Neuronal stem cell (in vitro differentiated cells): ENCODE data around the gene PHLPP2.

ENCODE experiments used
- DNase-seq: peaks from one replicate; pipeline ENCODE4 v3.0.0-alpha.2; 2013; ENCODE audit warnings: low spot score
- H2AFZ ChIP-seq: one replicate; pipeline ENCODE4 v1.6.1; 2013; ENCODE audit warnings: mild to moderate bottlenecking, low read length, inconsistent platforms
- H2AK5ac ChIP-seq: 2 replicates; pipeline ENCODE4 v1.6.1; 2013; ENCODE audit warnings: low read depth, mild to moderate bottlenecking, inconsistent platforms, low read length, moderate library complexity, mixed read lengths
- H2BK120ac ChIP-seq: 2 replicates; pipeline ENCODE4 v1.6.1; 2013; ENCODE audit warnings: low read depth, mild to moderate bottlenecking, inconsistent platforms, low read length, moderate library complexity, mixed read lengths
- H2BK12ac ChIP-seq: one replicate; pipeline ENCODE4 v1.6.1; 2013; ENCODE audit warnings: low read length, inconsistent platforms
- H2BK15ac ChIP-seq: 2 replicates; pipeline ENCODE4 v1.6.1; 2013; ENCODE audit warnings: mild to moderate bottlenecking, low read length, inconsistent platforms, mixed read lengths
- H2BK5ac ChIP-seq: one replicate; pipeline ENCODE4 v1.6.1; 2013; ENCODE audit warnings: inconsistent platforms, mild to moderate bottlenecking, low read length, moderate library complexity
- H3K14ac ChIP-seq: one replicate; pipeline ENCODE4 v1.6.1; 2013; ENCODE audit warnings: low read length, inconsistent platforms
- H3K18ac ChIP-seq: 2 replicates; pipeline ENCODE4 v1.6.1; 2013; ENCODE audit warnings: low read length, inconsistent platforms
- H3K23ac ChIP-seq: 2 replicates; pipeline ENCODE4 v1.6.1; 2013; ENCODE audit warnings: low read depth, mild to moderate bottlenecking, mixed read lengths, low read length, inconsistent platforms; ENCODE audit not compliant: poor library complexity
- H3K27ac ChIP-seq: replicated peaks from 3 replicates; pipeline ENCODE4 v1.5.1; 2013; ENCODE audit warnings: low read length, inconsistent platforms
- H3K27me3 ChIP-seq, 3 experiments: 2 replicates each; pipeline ENCODE4 v1.6.1; 2013; ENCODE audit warnings: low read length in 3 of 3, mild to moderate bottlenecking in 2 of 3, inconsistent platforms in 1 of 3, low read depth in 1 of 3, mixed read lengths in 1 of 3, moderate library complexity in 1 of 3; ENCODE audit not compliant: control insufficient read depth in 3 of 3, insufficient read depth in 3 of 3
- H3K36me3 ChIP-seq, 2 donors: replicated peaks in 1 of 2; 2 replicates each; pipeline ENCODE4 v1.6.1; 2013; ENCODE audit warnings: low read length in 2 of 2; ENCODE audit not compliant: control insufficient read depth in 2 of 2, insufficient read depth in 2 of 2
- H3K4ac ChIP-seq: 2 replicates; pipeline ENCODE4 v1.6.1; 2013; ENCODE audit warnings: inconsistent platforms, mild to moderate bottlenecking, low read length, moderate library complexity
- H3K4me1 ChIP-seq, 2 donors: 1 replicate in 1 of 2; 2 replicates in 1 of 2; pipeline ENCODE4 v1.6.1; 2013; ENCODE audit warnings: low read length in 2 of 2, low read depth in 1 of 2; ENCODE audit not compliant: control insufficient read depth in 2 of 2, insufficient read depth in 1 of 2
- H3K4me2 ChIP-seq: one replicate; pipeline ENCODE4 v1.6.1; 2013; ENCODE audit warnings: mild to moderate bottlenecking, low read length, inconsistent platforms; ENCODE audit not compliant: insufficient read depth, poor library complexity, severe bottlenecking
- H3K4me3 ChIP-seq, 2 donors: 2 replicates each; pipeline ENCODE4 v1.5.1; 2013; ENCODE audit warnings: low read length in 2 of 2, mild to moderate bottlenecking in 2 of 2, inconsistent platforms in 1 of 2, moderate library complexity in 1 of 2
- H3K79me1 ChIP-seq: one replicate; pipeline ENCODE4 v1.6.1; 2013; ENCODE audit warnings: low read depth, mild to moderate bottlenecking, inconsistent platforms, low read length, moderate library complexity
- H3K9ac ChIP-seq: one replicate; pipeline ENCODE4 v1.6.1; 2013; ENCODE audit warnings: mild to moderate bottlenecking, low read depth, low read length, inconsistent platforms; ENCODE audit not compliant: poor library complexity
- H3K9me3 ChIP-seq, 2 donors: replicated peaks in 1 of 2; 2 replicates each; pipeline versions ENCODE3 to v1.6.1; 2013; ENCODE audit warnings: low read length in 2 of 2, mild to moderate bottlenecking in 2 of 2, inconsistent platforms in 1 of 2, low read depth in 1 of 2, mixed read lengths in 1 of 2, moderate library complexity in 1 of 2; ENCODE audit not compliant: control insufficient read depth in 2 of 2, insufficient read depth in 1 of 2
- H4K8ac ChIP-seq: one replicate; pipeline ENCODE4 v1.6.1; 2013; ENCODE audit warnings: low read depth, mild to moderate bottlenecking, inconsistent platforms, low read length, moderate library complexity
- H4K91ac ChIP-seq: one replicate; pipeline ENCODE4 v1.6.1; 2013; ENCODE audit warnings: low read length, low read depth, mild to moderate bottlenecking, inconsistent platforms; ENCODE audit not compliant: poor library complexity
- WGBS, 2 donors: extraction: QIAGEN DNeasy Blood & Tissue Kit; methylation state at CpG; one replicate each; pipeline ENCODE4 v1.1.7; 2013; ENCODE audit warnings: missing lambda C conversion rate in 2 of 2, mixed read lengths in 1 of 2; ENCODE audit not compliant: insufficient read length in 2 of 2, insufficient replicate concordance in 1 of 2; ENCODE audit errors: extremely low coverage in 2 of 2; 5-methylcytosine and 5-hydroxymethylcytosine counted together

PHLPP2 gene

GRCh38 chr16:71669926-71670536 lies 54.5 kb downstream of the PHLPP2 start:
- H2BK5ac ChIP-seq, result no peak overlapping the region
- no peak overlapping the region for H3K9ac ChIP-seq
- H3K23ac ChIP-seq, result no peak overlapping the region
- H3K27me3 ChIP-seq, result no peaks in the 10 kb centered on the region
- H3K27ac ChIP-seq, result no peak overlapping the region
- WGBS, 2 donors, result no CpG with 5 or more reads among the region's 6 CpGs
- H2BK15ac ChIP-seq, result no peak overlapping the region
- no peak overlapping the region for H2AFZ ChIP-seq
- H3K4ac ChIP-seq, result no peak overlapping the region
- no peak overlapping the region for H2AK5ac ChIP-seq
- no peaks in the 10 kb centered on the region for H3K4me1 ChIP-seq
- H3K36me3 ChIP-seq, result peaks cover 15 to 94% of the 10 kb centered on the region in 2 donors
- no peak overlapping the region for H3K4me3 ChIP-seq
- H3K18ac ChIP-seq, result no peak overlapping the region
- H3K4me2 ChIP-seq, result no peak overlapping the region
- no peaks in the 10 kb centered on the region for H3K9me3 ChIP-seq
- no peak overlapping the region for H4K8ac ChIP-seq
- H4K91ac ChIP-seq, result no peak overlapping the region
- no peak for DNase-seq
- H2BK12ac ChIP-seq, result no peak overlapping the region
- H3K14ac ChIP-seq, result no peak overlapping the region
- no peaks in the 10 kb centered on the region for H3K79me1 ChIP-seq
- no peak overlapping the region for H2BK120ac ChIP-seq

GRCh38 chr16:71666928-71667707 lies 57.4 kb downstream of the PHLPP2 start:
- no peak overlapping the region for H3K18ac ChIP-seq
- H4K8ac ChIP-seq, result no peak overlapping the region
- no peak overlapping the region for H2BK15ac ChIP-seq
- no peak overlapping the region for H2BK12ac ChIP-seq
- H3K27me3 ChIP-seq, result no peaks in the 10 kb centered on the region
- no peak overlapping the region for H3K23ac ChIP-seq
- H3K9me3 ChIP-seq, result no peaks in the 10 kb centered on the region
- no peak overlapping the region for H3K4me3 ChIP-seq
- no peak overlapping the region for H2AFZ ChIP-seq
- no peak overlapping the region for H3K9ac ChIP-seq
- H3K4ac ChIP-seq, result no peak overlapping the region
- no peak overlapping the region for H3K4me2 ChIP-seq
- no peak overlapping the region for H2AK5ac ChIP-seq
- H3K4me1 ChIP-seq, result no peaks in the 10 kb centered on the region
- H3K27ac ChIP-seq, result no peak overlapping the region
- H2BK5ac ChIP-seq, result no peak overlapping the region
- DNase-seq, result no peak
- H2BK120ac ChIP-seq, result no peak overlapping the region
- peaks cover 12 to 93% of the 10 kb centered on the region in 2 donors for H3K36me3 ChIP-seq
- H3K79me1 ChIP-seq, result no peaks in the 10 kb centered on the region
- no peak overlapping the region for H4K91ac ChIP-seq
- WGBS, 2 donors, result no CpG with 5 or more reads among the region's 4 CpGs
- no peak overlapping the region for H3K14ac ChIP-seq

GRCh38 chr16:71666264-71666663 lies 58.2 kb downstream of the PHLPP2 start:
- H3K4me3 ChIP-seq, result no peak overlapping the region
- peaks cover 11 to 91% of the 10 kb centered on the region in 2 donors for H3K36me3 ChIP-seq

GRCh38 chr16:71659471-71659870 lies 65.0 kb downstream of the PHLPP2 start:
- H3K18ac ChIP-seq, result no peak overlapping the region
- no CpG with 5 or more reads among the region's 2 CpGs for WGBS, 2 donors
- H3K27me3 ChIP-seq, result no peaks in the 10 kb centered on the region
- H2BK5ac ChIP-seq, result no peak overlapping the region
- peaks cover 15 to 75% of the 10 kb centered on the region in 2 donors for H3K36me3 ChIP-seq
- no peak overlapping the region for H3K4me3 ChIP-seq
- no peak overlapping the region for H3K9ac ChIP-seq
- H3K79me1 ChIP-seq, result no peaks in the 10 kb centered on the region
- H3K9me3 ChIP-seq, result no peaks in the 10 kb centered on the region
- H3K14ac ChIP-seq, result no peak overlapping the region
- H3K4me1 ChIP-seq, result no peaks in the 10 kb centered on the region
- H3K4ac ChIP-seq, result no peak overlapping the region
- no peak overlapping the region for H2AFZ ChIP-seq
- no peak overlapping the region for H4K8ac ChIP-seq
- H2AK5ac ChIP-seq, result no peak overlapping the region
- no peak overlapping the region for H3K4me2 ChIP-seq
- H2BK120ac ChIP-seq, result no peak overlapping the region
- no peak for DNase-seq
- H4K91ac ChIP-seq, result no peak overlapping the region
- H2BK12ac ChIP-seq, result no peak overlapping the region
- no peak overlapping the region for H3K27ac ChIP-seq
- no peak overlapping the region for H3K23ac ChIP-seq
- H2BK15ac ChIP-seq, result no peak overlapping the region

More at GRCh38 chr16:71666264-71666663, 58.2 kb downstream of the PHLPP2 start:
- H3K4ac ChIP-seq, result no peak overlapping the region
- no peak overlapping the region for H4K91ac ChIP-seq
- H3K27ac ChIP-seq, result no peak overlapping the region
- H2BK15ac ChIP-seq, result no peak overlapping the region
- H3K4me1 ChIP-seq, result no peaks in the 10 kb centered on the region
- no peak overlapping the region for H2AK5ac ChIP-seq
- no peaks in the 10 kb centered on the region for H3K27me3 ChIP-seq
- no peak overlapping the region for H3K23ac ChIP-seq
- H3K9ac ChIP-seq, result no peak overlapping the region
- no peaks in the 10 kb centered on the region for H3K9me3 ChIP-seq
- H2AFZ ChIP-seq, result no peak overlapping the region
- no peak for DNase-seq
- no peak overlapping the region for H3K4me2 ChIP-seq
- no peak overlapping the region for H4K8ac ChIP-seq
- H3K14ac ChIP-seq, result no peak overlapping the region
- H2BK120ac ChIP-seq, result no peak overlapping the region
- H3K18ac ChIP-seq, result no peak overlapping the region
- no peaks in the 10 kb centered on the region for H3K79me1 ChIP-seq
- no CpG with 5 or more reads among the region's 1 CpG for WGBS, 2 donors
- H2BK5ac ChIP-seq, result no peak overlapping the region
- H2BK12ac ChIP-seq, result no peak overlapping the region
